Right kidney (tissue), 1 donor: Measurements from ENCODE around the gene KPNA3.
"Not testable (repeated sequence)": the region's sequence is repeated elsewhere in the genome, so short reads cannot be mapped to it uniquely, and the experiment has no call there.

Experiments
- DNase-seq: peaks from one replicate; pipeline ENCODE4 v3.0.0-alpha.2; 2016

KPNA3 gene

GRCh38 chr13:49756263-49756662 is 36.2 kb downstream of the KPNA3 start:
- no peak for DNase-seq

DNA sequence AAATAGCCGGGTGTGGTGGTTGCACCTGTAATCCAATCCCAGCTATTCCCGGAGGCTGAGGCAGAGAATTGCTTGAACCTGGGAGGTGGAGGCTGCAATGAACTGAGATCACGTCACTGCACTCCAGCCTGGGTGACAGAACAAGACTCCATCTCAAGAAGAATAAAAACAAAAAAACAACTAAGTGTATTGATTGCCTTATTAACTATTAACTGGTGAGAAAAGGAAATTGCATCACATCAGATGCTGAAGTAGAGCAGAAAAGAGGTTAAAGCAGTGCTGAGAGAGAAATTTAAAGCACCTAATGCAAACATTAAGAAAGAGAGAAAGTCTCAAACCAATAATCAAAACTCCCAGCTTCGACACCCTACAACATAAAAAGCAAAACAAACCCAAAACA is 38.3 kb downstream of the KPNA3 start:
- no peak for DNase-seq

GRCh38 chr13:49749848-49750247 is 42.6 kb downstream of the KPNA3 start:
- DNase-seq, result no peak

DNA sequence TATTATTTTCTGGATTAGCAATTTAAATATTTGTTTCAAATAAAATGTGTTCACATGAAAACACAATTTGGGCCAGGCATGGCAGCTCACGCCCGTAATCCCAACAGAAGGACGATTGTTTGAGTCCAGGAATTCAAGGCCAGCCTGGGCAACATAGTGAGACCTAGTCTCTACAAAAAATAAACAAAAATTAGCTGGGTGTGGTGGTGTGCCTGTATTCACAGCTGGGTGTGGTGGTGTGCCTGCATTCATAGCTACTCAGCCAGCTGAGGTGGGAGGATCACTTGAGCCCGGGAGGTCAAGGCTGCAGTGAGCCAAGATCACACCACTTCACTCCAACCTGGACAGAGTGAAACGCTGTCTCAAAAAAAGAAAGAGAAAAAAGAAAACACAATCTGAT is 46.4 kb downstream of the KPNA3 start:
- DNase-seq, result no peak

GRCh38 chr13:49740870-49741269 is 51.6 kb downstream of the KPNA3 start:
- DNase-seq, result no peak

- no peak for DNase-seq
Measured at GRCh38 chr13:49739498-49740187, 52.8 kb downstream of the KPNA3 start.

- no peak for DNase-seq
Measured at GRCh38 chr13:49733181-49733951, 59.1 kb downstream of the KPNA3 start.

- DNase-seq, result no peak
Measured at GRCh38 chr13:49731766-49732165, 60.7 kb downstream of the KPNA3 start.

DNA sequence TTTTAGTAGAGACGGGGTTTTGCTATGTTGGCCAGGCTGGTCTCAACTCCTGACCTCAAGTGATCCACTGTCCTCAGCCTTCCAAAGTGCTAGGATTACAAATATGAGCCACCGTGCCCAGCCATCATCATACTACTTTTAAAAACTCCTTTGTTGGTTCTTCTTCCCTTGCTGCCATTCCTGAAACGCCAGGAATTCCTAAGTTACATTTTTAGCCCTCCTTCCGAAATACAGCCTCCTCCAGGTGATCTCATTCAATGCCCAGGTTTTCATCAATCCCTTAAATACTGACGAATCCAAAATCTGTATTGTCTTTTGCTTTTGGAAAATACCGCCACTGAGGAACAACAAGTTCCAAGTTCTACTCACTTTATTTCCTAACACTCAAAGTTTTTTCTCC is 75.9 kb downstream of the KPNA3 start:
- DNase-seq, result no peak

DNA sequence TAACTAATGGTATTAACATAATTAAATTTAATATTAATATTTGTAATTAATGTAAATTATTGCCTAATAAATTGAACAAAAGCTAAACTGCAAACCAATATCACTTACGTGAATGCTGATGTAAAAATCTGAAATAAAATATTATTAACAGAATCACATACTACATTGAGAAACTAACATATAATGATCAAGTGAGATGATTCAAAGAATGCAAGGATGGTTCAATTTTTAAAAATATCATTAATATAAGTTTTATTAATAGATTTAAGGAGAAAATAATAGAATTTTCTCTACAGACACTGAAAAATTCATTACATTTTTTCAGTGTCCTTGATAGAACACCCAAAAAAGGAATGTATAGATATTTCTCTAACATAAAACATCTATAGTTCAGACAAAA is 77.7 kb downstream of the KPNA3 start:
- DNase-seq, result no peak

GRCh38 chr13:49711218-49711863 is 81.1 kb downstream of the KPNA3 start:
- DNase-seq, result no peak

DNA sequence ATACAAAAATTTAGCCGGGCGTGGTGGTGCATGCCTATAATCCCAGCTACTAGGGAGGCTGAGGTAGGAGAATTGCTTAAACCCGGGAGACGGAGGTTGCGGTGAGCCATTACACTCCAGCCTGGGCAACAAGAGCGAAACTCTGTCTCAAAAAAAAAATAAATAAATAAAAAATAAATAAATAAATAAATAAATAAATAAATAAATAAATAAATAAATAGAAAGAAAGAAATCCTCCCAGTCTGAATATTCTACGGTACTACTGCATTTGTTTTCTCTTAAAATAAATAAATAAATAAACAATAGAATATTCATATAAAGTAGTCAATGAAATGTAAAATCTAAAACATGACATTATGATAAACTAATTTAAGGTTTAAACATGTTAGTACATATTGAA is 88.2 kb downstream of the KPNA3 start:
- not testable (repeated sequence) for DNase-seq

GRCh38 chr13:49701491-49701890 is 91.0 kb downstream of the KPNA3 start:
- no peak for DNase-seq

GRCh38 chr13:49697468-49697867 is 95.0 kb downstream of the KPNA3 start:
- DNase-seq, result no peak

DNA sequence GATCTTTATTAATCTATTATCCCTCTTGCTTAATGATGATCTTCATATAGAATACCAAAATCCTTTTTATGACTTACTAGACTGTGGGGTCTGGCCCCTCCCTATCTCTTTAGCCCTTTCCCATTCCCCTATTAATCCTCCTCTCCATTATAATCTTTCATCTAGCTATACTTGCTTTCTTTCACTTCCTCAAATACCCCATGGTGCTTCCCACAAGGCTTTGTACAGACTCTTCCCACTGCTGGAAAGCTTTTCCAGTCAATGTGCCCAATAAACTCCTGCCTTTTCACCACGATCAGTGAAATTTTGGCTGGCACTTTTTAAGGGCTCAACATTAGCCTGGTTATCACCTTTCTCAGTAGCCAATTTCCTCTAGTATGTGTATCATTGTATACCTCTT is 98.0 kb downstream of the KPNA3 start:
- DNase-seq, result no peak

DNA sequence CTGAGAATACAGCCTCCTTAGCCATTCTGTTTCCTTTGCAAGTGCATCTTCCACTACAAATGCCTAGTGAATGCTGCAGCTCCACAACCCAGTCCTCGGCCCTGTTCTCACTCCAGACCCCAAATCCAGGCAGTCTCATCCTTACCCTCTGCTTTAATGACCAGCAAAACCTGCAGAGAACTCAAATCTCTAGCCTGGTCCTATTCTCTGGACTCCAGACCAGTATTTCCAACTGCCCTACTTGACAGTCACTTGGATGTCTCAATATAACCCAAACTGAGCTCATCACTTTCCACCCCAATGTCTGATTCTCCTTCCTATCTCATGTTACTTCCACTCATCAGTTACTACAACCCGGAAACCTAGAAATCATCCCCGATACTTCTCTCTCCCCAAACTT is 98.6 kb downstream of the KPNA3 start:
- no peak for DNase-seq

GRCh38 chr13:49693191-49693733 is 99.2 kb downstream of the KPNA3 start:
- DNase-seq, result no peak

GRCh38 chr13:49690995-49691784 is 101.3 kb downstream of the KPNA3 start, which contains the start of gene EBPL:
Gene EBPL (minus strand): TSS chr13:49691486. CDS start chr13:49691424, 62 bp downstream.
- DNase-seq, result peak; percentile 89

GRCh38 chr13:49690133-49690994 is 102.1 kb downstream of the KPNA3 start:
- peak; percentile 3 for DNase-seq

DNA sequence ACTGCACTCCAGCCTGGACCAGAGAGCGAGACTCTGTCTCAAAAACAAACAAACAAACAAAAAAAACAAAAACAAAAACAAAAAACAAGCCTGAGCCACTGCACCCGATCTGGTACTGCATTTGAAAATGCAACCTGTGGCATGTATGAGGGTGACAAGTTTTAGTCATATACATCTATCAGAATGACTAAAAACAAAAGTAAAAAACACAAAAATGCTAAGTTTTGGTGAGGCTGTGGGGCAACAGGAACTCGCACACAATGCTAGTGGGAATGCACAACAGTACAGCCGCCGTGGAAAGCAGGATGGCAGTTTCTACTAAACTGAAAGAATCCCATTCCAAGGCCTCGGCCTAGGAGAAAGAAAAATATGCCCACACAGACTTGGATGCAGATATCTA is 109.0 kb downstream of the KPNA3 start:
- no peak for DNase-seq

- DNase-seq, result no peak
Measured at GRCh38 chr13:49681842-49682435, 110.5 kb downstream of the KPNA3 start.
